Stimulated activated CD8-positive, alpha-beta memory T cell treated with anti-CD3 and anti-CD28 coated beads, Interleukin-15, amount 100 ng/mL, for 4 hours (primary cell): ENCODE measurements around the gene LYRM4.

ENCODE experiments used
- DNase-seq, 2 donors: peaks; one replicate each; pipeline ENCODE4 v3.0.0-alpha.2; 2020; ENCODE audit warnings: low read depth in 2 of 2

Gene LYRM4

DNA sequence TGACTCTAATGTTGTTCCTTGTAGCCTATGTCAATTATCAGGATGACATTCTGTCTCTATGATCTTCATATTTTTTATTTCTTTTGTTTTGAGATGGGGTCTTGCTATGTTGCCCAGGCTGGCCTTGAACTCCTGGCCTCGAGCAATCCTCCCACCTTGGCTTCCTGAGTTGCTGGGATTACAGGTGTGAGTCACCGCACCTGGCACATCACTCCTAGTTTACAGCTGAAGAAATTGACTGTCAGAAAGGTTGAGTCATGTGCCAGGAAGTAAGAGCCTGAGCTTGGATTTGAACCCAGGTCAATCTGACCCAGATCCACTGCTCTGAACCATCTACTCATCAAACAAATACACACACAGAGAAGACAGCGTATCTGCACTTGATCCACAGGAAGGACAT, 161.2 kb downstream of the LYRM4 start:
- DNase-seq = no peak

DNA sequence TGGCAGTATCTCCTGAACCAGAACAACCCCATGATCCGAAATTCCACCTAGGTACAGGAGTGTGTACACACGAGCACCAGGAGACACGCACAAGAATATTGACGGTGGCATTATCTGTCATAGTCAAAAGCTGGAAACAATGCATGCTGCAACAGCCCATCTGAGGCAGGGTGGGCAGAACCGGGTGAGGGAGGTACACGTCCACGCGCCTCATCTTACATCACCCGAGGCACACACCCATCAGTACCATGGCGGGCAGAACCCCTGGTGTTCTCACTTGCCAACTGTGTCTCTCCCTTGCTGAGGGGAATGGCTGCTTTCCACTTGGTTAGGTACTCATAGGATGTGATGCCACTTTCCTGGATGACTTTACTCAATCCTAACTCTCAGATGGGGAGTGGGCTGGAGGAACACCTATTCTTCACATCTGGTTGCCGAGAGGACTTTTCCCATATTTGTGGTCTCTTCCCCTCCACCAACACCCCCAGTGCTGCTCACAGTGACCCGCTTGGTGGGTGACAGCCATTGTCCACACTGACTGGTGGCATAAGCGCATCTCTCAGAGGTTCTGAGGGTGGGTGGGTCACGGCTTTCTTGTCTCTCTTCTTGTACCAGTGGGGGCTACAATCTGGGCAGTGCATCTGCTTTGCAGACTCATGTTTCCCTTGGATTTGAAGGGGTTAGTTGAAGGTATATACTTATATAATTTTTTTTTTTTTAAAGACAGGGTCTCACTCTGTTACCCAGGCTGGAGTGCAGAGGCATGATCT, 162.1 kb downstream of the LYRM4 start:
- no peak for DNase-seq

DNA sequence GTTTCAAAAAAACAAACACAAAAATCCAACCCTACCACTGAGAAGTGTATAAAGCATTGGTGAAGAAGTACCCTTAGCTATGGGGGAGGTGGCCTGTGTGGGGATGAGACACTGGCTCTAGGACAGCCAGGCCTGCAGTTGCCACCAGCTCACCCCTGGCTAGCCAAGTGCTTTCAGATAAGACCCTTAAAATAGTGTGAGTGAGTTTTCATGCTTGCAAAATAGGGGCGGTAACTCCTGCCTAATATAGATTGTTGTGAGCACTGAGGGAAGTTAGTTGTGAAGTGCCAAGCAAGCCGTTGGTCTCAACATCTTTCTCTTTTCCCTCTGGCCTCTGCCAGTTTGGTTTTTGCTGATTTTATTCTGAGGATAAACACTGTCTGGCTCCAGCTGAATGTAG, 164.3 kb downstream of the LYRM4 start:
- no peak for DNase-seq

GRCh38 chr6:5095236-5095635, 165.5 kb downstream of the LYRM4 start:
- no peak for DNase-seq

DNA sequence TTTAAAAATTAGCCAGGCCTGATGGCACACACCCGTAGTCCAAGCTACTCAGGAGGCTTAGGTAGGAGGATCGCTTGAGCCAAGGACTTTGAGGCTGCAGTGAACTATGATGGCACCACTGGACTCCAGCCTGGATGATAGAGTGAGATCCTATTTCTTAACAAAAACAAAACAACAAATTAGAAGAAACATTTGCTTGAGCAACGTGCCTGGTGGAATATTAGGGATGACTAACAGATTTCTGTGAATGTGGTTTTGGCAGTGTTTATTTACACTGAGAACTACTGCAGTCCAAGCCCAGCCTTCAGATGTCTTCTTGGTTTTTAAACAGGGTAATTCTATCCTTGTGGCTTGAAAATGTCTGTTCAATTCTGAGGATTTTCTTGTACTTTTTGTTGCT, 166.4 kb downstream of the LYRM4 start:
- no peak for DNase-seq

DNA sequence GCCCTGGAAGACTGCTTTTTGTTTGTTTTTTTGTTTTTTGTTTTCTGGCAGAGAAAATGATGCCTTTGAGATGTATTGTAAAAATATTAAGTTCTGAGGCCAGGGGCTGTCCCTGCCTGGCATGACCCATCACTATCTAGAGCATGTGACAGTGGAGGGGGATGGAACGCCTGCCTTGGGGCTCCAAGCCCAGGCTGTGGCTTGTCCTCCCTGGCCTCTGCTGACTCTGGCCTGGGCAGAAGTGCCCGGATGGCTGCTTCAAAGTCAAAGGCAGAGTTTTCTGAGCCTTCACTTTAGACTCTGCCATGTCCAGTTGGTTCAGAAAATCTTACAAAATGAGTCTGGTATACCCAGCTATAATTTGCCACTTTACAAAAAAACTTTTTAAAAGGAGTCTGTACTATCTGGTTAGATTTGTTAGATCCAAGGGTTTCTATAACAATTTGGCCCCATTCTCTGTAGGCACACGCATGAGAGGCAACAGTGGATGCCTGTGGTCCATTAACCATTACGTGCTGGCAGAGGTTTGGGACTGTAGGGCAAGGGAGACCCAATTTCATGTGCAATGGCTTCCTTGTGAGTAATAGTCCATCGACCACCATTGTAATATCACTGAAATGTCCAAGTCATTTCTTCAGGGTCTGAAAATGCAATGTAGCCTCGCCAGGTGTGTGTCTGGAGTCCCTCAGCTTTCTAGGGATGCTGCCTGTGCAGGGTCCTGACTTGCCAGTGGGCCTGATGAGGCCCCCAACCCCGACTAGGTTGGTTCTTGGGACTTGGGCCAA, 167.3 kb downstream of the LYRM4 start:
- no peak for DNase-seq

DNA sequence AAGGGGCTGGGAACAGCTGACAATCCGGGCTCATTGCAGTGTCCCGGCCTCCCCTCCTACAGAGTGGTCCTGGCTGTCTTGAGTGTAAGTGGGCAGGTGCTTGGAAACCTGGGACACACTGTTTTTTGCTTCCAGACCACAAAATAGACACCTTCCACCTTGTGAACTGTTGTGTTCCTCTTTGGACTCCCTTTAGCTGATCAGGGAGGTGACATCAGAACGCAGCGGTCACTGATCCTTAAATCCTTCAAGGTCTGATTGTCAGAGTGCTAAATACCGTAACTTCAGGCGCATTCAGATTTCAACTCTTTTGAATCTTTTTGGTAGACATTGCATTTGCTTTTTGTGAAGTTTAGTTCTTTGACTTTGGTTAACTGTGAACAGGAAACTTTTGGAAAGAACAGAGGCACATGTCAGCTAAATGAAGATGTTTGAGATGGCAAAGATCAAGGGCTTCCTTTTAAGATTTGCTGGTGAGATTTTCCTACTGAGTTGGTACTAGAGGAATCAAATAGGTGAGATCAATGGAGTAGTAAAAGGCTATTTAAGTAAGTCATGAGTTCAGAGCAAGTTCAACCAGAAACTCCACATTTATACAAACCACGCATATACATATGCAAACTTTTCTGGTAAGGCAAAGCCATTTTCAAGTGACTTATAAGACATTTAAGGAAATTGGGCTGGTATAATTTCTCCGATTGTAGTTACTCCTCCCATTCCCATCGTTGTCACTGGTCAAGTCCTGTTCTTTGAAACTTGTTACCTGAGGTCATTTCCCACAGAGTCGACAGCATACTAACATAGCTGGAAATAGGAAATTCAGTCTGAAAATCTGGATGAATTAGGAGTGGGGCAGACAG, 169.3 kb downstream of the LYRM4 start:
- DNase-seq = no peak

GRCh38 chr6:5090603-5091002, 170.1 kb downstream of the LYRM4 start:
- no peak for DNase-seq

GRCh38 chr6:5089481-5090438, 171.0 kb downstream of the LYRM4 start:
- no peak for DNase-seq

DNA sequence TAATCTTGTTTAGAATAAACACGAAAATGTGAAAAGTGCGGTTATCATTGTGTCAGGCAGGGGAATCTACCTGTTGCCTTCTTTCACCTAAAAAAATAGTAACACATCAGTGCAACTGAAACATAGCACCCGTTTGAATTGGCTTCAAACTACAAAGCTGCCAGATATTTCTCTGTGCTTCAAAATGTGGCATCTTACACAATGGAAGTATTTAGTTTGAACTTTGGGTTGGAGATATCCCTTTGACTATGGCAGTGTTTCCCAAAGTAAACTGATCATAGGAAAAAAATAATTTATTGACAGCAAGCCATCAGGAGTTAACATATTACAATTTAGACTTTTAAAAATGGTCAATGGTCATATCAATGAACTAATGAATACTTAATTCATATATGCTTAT, 172.0 kb downstream of the LYRM4 start:
- no peak for DNase-seq

GRCh38 chr6:5087389-5087788, 173.4 kb downstream of the LYRM4 start:
- no peak for DNase-seq

DNA sequence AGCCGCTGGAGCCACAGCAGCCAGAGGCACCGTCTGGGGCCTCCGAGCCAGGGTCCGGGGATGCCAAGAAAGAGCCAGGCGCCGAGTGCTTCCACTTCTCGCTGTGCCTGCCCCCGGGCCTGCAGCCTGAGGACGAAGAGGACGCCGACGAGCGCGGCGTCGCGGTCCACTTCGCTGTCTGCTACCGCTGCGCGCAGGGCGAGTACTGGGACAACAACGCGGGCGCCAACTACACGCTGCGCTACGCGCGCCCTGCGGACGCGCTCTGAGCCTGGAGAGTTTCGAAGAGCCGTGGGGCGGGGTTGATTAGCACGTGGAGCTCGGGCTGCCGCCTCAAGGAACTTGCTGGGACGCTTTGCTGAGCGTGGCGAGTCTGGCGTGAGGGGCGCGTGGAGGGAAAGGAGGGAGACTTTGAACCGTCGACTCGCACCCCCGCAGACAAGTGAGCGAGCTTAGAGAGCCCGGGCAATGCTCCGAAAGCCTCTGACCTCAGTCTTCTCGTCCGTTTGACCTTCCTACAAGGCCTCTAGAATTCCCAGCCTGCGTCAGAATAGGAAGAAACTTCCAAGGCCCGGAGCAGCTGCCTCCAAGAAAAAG, 174.4 kb downstream of the LYRM4 start:
- no peak for DNase-seq

GRCh38 chr6:5085648-5086293, 175.0 kb downstream of the LYRM4 start:
- DNase-seq = no peak

DNA sequence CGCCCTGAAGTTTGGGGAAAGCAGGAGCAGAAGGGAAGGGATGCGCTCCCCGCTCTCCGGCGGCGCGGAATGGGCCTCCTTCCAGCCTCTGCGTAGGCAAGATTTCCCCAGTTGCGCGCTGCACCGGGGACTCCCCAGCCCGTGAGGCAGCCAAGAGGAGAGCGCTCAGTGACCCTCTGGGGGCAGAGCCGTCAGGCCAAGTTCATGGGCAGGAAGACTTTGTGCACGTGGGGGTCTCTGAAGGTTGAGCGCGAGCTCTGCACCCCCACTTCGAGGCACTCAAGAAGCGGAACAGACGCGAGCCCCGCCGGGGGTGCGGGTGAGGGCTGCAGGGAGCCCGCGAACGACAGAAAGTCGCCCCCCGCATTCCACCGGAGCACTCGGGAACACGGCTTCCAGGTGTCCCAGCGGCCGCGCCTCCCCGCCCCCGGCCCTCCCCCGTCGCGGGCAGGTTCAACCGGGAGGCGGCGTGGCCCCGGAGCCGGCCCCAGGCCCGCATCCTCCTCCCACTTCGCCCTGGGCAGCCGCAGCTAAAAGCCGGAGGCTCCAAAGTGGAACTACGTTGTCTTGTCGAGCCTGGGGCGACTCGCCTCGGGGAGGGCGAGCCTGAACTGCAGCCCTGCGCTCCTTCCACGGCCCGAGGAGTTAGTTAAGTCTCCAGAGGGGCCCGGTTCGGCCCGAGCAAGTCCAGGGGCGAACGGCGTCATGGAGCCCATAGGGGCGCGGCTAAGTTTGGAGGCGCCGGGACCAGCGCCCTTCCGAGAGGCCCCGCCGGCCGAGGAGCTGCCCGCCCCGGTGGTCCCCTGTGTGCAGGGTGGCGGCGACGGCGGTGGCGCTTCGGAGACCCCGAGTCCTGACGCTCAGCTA, 175.7 kb downstream of the LYRM4 start, which contains the start of gene PPP1R3G:
PPP1R3G (plus strand) TSS at position 561 of the 867 bp plus-strand sequence; CDS start at position 706, 145 bp downstream.
- no peak for DNase-seq

DNA sequence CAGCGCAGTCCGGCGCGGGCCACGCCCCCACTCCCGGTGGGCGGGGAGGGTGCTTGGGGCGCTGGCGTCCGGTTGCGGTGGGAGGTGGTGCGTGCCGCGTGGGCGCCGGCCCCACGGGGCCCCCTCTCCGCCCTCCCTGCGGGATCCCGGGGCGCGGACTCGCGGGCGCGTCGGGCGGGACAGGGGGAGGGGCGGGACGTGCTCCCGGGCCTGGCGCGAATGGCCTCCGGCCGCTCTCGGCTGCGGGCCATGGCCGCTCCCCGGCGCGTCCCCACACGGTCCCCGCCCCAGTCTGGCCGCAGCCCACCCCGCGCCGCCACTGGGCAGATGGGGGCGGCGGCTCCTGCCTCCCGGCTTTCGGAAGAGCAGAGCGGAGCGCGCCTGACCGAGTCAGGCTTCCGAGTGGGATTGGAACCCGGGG, 176.4 kb downstream of the LYRM4 start:
- no peak for DNase-seq

GRCh38 chr6:5083813-5084359, 176.9 kb downstream of the LYRM4 start:
- no peak for DNase-seq

DNA sequence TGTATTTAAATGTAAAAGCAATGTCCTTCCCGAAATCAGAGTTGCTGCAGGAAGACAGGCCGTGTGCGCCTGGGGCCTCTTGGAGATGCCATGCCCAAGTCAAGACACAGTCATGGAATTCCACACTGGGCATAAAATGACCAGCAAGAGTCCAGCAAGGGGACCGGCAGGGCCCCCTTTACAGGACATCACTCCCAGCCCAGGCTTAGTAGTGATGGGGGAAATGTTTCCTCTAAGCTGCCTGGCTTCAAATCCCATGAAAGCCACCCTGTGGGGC, 177.5 kb downstream of the LYRM4 start:
- DNase-seq = no peak

- no peak for DNase-seq
Measured at GRCh38 chr6:5082487-5083306, 178.1 kb downstream of the LYRM4 start.
